SH-SY5Y (cell line): ENCODE data around the gene MFN2.

Source experiments
- GATA2 ChIP-seq: IDR thresholded peaks from 2 replicates; pipeline ENCODE4 v1.6.1; 2011; ENCODE audit warnings: mild to moderate bottlenecking, low read depth, low read length
- GATA3 ChIP-seq: IDR thresholded peaks from 2 replicates; pipeline ENCODE4 v1.6.1; 2011; ENCODE audit warnings: low read depth, mild to moderate bottlenecking, low read length, moderate library complexity

MFN2 gene

DNA sequence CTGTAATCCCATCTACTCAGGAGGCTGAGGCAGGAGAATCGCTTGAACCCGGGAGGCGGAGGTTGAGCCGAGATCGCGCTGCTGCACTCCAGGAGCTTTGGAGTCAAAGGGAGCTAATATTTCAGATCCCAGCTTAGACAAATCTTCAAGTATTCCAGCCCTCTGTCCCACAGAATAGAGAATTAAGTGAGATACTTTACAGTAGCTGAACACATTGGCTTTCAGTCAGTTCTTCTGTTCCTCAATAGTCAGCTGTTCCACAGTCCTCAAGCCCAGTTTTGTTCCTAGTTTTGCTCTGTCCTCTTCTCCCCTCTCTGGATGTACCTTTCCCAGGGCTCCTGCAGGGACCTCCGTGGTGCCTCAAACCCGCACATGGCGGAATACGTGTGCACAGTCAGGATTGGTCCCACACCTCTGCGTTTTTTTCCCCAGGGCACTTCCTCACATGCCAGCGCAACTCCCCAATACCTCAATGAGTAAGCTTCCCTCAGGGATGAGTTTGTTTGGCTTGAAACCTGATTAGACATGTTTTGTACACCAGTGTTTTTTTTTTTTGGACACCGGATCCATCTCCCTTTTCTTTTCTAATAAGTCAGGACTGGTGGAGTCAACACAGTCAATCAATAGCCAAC is 1.2 kb downstream of the MFN2 start:
- no peak for TF ChIP-seq GATA3
- TF ChIP-seq GATA2 = no peak

DNA sequence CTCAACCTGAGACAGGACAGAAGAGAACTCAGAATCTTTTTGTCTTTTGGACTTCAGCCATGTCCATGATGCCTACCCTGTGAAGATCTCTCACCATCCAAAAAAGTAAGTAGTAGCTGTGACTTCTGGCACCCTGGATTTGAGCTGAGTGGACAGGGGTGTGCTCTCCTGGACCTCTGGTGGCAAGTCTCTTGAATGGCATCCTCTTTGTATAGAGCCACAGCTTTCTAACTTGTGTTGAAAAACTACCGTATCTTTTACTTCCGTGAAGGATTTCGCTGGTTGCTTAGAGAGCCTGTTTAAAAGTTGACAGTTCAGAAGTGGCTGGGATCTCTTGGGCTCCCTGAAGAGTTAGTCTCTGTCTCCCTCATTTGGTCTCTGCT is 1.8 kb downstream of the MFN2 start:
- no peak for TF ChIP-seq GATA2
- no peak for TF ChIP-seq GATA3

DNA sequence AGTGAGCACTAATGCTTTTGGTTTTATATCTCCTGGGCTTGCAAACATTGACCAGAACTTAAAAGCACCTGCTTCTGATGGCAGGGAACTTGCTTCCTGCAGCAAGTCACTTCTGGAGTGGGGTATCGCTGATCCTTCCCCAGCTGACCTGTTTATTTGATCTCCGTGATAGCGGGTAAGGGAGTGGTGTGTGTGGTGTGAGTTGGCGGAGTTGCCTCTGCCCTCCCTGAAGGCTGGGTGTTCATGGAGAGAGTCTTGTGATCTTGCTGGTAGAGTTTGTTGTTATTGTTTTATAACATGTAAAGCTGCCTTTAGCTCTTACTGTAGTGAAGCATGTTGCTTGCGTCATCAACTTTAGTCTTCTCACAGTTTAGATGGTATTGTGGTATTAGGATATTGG is 3.9 kb downstream of the MFN2 start:
- no peak for TF ChIP-seq GATA2
- TF ChIP-seq GATA3 = no peak

DNA sequence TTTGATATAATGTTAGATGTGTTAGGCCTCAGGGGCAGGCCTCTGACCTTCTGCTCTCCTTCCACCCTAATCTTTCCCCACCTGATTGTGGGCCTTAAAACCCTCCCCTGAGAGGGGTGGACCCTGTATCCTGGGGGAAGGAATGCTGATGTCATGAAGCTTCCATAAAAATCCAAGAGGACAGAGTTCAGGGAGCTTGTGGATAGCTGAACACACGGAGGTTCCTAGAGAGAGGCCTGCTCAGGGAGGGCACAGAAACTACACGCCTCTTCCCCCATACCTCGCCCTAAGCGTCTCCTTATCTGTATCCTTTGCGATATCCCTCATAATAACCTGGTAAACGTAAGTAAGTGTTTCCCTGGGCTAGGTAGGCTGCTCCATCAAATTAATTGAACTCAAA is 4.3 kb downstream of the MFN2 start:
- TF ChIP-seq GATA2 = no peak
- no peak for TF ChIP-seq GATA3

DNA sequence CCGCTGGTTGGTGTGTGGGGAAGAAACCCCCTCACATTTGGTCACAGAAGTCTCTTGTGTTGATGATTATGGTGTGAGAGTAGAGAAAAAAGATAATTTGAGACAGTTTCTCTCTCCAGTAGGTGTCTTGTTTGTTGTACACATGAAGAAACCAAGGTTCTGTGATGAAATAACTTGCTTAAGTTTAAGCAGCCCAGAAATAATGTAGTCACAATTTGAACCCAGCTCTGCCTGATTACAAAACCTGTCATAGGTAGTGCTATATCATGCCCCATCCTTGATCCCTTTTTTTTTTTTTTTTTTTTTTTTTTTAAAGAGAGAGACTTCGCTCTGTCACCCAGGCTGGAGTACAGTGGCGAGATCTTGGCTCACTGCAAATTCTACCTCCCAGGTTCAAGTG is 4.9 kb downstream of the MFN2 start:
- no peak for TF ChIP-seq GATA2
- TF ChIP-seq GATA3 = no peak

DNA sequence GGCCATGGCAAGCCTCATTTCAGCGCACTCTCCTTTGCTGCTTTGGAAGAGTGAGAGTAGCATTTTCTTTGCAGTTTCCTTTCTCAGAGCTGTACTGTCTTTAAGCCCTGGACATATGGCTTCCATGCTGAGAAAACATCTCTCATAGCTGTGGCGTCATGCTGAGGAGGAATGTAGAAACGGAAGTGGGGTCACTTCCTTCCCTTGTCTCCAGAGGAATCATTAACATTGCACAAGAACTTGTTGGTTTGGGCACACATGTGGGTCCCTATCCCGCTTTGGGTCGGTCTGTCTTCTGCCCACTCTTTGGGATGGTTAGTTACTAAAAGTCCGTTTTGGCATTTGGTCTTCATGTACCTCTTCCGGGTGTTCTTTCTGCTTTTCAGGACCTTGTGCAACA is 5.6 kb downstream of the MFN2 start:
- no peak for TF ChIP-seq GATA3
- no peak for TF ChIP-seq GATA2

DNA sequence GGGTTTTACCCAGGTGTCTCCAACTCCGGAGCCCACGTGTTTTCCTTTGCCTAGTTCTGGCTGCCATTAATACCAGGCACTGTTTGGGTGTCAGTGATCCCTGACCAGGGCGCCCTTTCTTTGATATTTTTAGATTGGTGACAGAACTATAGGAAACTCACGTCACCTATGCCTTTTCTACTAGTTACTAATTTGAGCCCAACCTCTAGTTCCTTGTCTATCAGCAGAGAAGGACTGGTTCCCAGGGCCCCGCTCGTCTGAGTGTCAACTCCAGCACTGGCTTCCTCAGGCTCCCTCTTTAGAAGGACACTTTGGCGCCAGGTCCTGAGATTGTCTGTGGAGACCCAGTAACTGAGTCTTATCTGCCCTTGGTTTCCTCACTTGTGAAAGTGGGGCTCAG is 9.4 kb downstream of the MFN2 start:
- no peak for TF ChIP-seq GATA2

DNA sequence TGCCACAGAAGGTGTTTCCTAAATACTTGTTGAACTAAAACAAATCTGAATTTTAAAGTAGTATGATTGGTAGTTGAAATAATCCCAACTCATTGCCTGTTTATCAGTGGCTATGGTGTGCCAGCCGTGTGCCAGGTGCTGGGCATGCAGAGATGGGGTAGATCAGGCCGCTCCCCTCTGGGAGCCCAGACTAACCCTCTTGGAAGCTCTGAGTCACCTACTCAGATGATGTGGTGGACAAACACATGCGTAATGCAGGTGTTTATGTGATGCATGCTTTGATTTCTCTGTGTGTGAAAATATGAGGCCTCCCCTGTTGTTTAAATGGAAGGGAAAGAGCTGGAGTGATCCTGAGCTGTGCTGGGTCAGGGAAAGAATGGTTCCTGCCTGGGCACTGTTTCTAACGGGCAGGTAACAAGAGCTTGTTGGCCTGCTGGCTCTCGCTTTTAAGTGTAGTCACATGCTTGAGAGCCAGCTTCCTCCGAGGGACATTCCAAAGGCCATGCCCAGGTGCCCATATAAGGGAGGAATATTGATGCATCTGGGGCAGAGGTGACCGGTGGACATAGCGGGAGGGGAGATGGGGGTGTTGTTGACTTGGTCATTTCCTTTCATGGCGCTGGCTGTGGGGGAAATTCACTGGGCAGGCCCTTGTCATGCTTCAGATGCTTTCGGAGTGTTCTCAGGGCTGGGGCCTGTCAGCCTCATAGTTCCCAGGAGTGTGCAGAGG is 10.2 kb downstream of the MFN2 start:
- no peak for TF ChIP-seq GATA2
- TF ChIP-seq GATA3 = no peak

DNA sequence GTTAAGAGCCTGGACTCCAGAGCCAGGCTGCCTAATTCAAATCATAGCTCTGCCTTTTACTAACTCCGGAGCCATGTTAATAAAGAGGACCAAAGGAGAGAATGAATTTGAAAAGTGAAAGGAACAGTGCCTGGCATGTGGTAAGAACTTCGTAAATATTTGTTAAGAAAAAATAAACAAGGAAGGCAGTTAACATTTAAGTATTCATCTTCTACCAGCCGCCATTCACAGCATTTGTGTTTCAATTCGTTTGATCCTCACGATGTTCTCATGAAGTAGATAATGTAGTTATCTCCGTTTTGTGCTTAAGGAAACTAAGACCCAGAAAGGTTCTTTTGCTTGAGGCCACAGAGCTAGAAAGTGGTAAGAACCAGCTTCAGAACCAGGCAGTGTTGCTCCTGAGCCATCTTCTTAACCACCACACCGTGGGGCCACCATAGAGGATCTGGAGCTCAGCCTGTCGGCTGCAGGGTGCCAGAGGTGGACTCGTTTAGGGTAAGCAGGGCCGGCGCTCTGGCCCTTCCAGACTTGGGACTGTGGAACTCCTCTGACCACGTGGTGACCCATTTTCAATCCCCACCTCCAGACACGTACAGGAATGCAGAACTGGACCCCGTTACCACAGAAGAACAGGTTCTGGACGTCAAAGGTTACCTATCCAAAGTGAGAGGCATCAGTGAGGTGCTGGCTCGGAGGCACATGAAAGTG is 11.9 kb downstream of the MFN2 start:
- TF ChIP-seq GATA3 (no peak), GATA2 (no peak)

DNA sequence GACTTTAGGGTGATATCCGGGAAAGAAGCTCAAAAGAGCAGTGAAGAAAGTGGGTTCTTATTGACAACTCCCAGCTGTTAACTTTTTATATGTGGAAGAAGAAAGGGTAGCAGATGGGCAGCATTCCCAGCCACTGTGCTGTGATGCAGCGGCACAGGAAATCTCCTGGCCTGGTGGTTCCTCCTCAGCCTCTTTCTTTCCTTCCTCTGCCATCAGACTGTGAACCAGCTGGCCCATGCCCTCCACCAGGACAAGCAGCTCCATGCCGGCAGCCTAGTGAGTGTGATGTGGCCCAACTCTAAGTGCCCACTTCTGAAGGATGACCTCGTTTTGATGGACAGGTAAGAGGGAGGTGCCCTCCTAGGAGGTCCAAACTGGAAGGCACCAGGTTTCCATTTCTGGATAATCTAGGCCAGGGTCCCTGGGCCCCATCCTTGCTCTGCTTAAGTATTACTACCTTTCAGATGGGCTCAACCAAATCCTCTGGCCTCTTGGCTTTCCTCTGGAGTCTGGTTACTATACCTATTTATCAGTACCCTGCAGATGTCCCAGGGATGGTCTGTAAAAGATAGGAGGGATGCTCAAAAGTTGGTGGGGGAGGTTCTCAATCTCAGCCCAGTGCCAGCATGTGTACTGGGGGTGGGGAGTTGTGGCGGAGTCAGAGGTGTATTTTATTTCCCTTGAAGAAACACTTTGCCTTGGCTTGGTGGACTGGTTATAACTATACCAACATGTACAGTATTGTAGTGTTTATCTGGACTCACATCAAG is 17.0 kb downstream of the MFN2 start:
- TF ChIP-seq GATA2 (no peak), GATA3 (no peak)

DNA sequence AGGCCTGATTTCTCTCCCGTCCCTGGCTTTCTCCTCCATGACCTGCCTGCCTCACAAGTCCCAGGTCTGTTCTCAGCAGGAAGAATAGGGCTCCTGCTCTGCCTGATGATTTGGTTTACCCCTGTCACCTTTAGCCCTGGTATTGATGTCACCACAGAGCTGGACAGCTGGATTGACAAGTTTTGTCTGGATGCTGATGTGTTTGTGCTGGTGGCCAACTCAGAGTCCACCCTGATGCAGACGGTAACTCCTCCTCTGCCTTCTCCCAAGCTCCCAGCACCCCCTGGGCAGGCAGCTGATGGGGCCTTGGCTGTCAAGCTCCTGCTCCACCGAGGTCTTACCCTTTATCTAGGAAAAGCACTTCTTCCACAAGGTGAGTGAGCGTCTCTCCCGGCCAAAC is 18.4 kb downstream of the MFN2 start:
- TF ChIP-seq GATA3 (no peak), GATA2 (no peak)

DNA sequence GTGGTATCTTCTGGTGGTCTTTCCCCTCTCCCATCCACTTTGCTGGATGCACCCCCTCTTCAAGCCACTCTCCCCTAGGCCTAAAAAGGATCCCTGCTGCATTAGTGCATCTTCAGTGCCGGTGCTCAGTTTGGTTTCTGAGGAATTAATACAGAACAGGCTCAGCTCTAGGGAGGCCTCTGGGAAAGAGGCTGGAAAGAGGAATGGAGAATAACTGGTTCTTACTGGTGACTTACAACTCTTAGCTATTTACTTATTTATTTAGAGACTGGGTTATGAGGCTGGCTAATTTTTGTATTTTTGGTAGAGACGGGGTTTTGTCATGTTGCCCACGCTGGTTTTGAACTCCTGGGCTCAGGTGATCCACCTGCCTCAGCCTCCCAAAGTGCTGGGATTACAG is 19.0 kb downstream of the MFN2 start:
- TF ChIP-seq GATA2 (no peak), GATA3 (no peak)

DNA sequence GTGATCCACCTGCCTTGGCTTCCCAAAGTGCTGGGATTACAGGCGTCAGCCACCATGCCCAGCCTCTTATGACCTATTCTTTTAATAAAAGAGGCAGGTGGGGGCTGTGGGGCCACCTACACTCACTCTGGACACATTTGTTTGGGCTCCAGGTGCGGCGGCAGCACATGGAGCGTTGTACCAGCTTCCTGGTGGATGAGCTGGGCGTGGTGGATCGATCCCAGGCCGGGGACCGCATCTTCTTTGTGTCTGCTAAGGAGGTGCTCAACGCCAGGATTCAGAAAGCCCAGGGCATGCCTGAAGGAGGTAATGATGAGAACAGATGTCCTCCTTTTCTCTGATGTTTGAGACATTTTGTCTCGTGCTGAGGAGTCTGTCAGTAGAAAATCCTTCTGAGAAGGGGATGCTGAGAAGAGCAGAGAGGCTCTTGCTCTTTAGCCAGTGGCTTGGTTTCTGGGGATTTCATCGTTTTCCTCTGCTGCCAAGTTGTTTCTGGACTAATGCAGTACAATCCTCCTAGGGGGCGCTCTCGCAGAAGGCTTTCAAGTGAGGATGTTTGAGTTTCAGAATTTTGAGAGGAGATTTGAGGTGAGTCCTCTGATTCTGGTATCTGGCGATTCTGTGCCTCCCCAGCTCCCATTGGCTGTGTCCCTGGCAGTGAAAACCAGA is 21.1 kb downstream of the MFN2 start:
- TF ChIP-seq GATA3 = no peak
- TF ChIP-seq GATA2 = no peak

DNA sequence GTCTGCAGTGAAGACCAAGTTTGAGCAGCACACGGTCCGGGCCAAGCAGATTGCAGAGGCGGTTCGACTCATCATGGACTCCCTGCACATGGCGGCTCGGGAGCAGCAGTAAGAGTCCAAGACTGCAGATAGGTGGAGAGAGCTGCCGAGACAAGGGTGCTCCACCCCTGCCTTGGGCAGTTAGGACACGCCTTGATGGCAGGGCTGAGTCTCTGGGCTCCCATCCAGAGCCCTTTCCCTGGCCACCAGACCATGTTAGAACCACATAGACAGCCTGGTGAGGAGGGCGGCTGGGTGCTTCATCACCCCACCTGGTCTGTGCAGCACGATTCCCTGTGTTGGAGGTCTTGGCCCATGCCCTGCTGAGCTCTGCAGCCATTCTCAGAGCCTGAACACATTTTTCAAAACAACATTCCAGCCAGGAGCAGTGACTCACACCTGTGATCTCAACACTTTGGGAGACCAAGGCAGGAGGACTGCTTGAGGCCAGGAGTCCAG is 21.8 kb downstream of the MFN2 start:
- no peak for TF ChIP-seq GATA3
- no peak for TF ChIP-seq GATA2
